ENCODE results near the gene CREBBP.
"Not testable (repeated sequence)": the region's sequence is repeated elsewhere in the genome, so short reads cannot be mapped to it uniquely, and the experiment has no call there.

CREBBP gene

DNA sequence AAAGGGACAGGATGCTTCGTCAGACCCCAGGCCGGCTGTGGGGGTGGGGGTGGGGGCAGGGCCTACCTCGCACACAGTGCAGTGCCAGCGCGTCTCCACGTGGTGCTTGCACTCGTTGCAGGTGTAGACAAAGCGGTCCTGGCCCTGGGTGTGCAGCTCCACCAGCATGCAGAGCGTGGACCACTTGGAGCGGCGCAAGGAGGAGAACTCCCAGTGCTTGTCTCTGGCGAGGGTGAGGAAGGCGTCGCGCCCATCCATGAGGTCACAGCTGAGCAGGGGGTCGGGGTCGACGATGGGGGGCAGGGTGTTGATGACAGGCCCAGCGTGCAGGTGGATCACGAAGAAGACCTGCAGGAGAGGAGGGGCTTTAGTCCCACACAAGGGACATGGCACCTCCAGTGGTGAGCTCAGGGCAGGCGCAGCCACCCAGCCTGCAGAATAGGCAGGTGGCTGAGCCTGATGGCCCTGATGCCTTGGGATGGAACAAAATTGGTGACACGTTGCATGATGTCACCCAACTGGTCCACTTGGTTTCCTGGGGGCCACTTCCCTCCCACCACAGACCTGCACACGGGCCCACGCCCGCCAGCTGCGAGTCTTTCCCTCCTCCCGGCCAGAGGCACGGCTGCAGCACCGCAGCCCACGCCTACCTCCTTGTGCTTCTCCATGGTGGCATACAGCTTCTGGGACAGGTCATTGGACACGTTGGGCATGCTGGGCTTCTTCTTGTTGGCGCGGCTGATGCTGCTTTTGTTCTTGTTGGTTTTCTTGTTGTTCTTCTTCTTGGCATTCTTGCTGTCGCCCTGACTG lies 149.2 kb downstream of the CREBBP start:
- DNase-seq = no peak

DNA sequence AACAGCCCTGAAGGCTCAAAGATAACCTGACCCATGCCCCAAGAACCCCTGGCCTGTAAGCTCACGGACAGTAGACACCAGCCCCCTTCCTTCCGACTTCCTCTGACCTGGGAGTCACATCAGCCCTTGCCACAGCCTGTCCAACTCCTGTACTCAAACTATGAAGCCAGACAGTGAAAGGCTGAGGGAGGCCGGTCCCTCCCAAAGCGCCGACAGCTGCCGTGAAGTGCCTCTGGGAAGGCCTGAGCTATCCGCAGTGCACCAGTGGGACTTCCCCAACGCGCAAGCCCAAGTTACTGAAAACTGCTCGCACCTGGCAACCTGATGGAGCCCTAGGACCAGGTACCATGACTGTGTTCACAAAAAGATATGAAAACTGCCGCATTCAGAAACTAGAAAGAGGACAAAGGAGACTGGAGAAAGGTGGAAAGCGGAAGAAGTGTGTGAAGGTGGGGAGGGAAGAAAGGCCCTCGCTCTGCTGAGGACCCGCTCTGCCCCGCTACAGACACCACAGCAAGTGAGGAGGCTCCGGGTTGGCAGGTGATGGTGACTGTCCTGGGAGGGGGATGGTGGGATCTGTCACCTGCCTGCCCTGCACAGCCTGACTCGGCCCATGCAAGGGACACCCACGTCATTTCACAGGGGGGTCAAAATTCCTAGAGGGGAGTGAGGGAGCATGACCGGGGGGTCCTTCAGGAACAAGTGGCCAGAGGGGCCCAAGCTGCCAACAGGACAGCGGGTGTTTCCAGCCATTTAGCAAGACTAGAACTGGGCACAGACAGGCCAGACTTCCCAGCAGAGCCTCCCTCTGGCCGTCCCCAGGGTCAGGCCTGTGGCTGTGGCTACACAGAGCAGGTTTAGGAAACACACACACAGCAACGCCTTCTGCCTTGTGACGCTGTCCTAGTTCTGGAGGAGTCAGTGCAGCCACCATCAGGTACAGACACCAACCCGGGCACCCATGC lies 150.1 kb downstream of the CREBBP start:
- DNase-seq = no peak

DNA sequence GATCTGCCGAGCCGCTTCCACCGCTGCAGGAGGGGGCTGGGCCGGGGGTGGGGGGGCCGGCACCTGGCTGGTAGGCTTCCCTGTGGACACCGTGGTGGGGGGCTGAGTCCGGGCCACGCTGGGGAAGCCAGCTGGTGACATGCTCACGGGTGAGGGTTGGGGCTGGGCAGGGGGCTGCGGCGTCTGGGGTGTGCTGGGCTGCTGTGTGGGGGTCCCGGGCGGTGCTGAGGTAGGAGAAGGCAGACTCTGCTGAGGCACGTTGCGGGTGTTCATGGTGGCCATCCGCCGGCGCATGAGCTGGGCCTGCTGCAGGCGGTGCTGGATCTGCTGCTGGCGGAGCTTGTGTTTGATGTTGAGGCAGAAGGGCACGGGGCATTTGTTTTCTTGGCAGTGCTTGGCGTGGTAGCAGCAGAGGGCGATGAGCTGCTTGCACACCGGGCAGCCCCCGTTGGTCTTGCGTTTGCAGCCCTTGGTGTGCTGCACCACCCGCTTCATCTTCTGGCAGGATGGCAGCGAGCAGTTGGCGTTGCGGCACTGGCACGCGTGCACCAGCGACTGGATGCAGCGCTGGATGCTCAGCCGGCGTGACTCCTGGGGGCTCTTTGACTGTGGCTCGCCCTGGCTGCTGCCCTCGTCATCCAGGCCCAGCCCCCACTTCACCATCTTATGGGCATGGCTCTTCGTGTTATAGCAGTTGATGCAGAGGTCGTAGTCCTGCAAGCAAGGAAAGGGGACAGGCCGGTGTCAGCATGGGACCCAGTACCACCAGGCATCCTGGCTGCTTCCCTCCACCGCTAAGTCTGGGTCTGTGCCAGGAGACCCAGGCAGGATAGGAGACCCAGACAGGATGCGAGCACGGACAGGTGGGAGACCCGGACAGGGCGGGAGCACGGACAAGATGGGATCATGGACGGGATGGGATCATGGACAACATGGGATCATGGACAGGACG lies 151.1 kb downstream of the CREBBP start:
- DNase-seq = no peak

DNA sequence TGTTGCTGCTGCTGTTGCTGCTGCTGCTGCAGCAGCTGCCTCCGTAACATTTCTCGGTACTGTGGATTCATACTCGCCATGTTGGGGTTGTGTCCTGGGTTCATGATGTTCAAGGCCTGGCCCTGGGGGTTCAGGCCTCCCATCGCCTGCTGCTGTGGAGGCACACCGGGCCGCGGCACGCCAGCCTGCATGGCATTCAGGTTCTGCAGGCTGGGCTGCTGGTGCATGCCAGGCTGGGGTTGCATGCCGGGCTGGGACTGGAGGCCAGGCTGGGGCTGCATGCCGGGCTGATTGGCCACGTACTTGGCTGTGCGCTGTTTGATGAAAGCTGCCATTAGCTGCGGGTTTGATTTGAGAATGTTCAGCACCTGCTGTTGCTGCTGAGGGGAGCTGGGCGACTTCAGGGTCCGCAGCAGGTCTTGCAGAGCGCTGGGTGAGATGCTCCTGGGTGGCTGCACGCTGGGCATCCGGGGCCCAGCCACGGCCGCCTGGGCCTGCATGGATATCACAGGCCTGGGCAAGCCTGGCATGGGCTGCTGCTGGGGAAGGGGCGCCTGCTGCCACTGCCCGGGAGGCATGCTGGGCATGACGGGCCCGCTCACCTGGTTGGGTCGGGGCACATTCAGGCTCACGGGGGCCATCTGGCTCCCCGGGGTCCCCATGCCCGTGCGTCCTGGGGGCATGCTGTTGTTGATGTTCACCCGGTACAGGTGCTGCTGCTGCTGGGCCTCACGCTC lies 151.9 kb downstream of the CREBBP start:
- no peak for DNase-seq

DNA sequence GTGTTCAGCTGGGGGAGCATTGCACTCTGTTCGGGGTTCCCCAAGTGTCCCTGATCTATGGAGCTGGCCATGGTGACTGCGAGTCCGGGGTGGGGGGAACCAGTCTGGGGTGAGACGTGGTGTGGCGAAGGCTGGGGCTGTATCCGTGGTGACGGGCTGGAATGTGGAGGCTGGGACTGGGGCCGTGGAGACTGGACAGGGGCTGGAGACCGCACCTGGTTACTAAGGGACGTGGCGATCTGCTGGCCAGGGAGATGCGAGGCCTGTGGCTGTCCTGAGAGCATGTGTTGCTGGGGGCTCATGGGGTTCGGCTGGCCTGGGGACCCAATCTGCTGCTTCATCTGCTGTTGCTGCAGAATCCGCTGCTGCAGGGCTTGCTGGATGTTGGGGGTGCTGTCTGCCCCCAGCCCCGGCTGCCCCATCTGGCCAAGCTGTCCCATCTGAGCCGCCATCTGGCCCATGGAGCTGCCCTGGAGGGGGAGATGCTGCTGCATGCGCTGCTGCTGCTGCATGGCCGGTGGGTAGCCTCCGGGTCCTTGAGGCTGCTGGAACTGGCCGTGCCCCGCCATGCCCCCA lies 152.6 kb downstream of the CREBBP start:
- DNase-seq = no peak

DNA sequence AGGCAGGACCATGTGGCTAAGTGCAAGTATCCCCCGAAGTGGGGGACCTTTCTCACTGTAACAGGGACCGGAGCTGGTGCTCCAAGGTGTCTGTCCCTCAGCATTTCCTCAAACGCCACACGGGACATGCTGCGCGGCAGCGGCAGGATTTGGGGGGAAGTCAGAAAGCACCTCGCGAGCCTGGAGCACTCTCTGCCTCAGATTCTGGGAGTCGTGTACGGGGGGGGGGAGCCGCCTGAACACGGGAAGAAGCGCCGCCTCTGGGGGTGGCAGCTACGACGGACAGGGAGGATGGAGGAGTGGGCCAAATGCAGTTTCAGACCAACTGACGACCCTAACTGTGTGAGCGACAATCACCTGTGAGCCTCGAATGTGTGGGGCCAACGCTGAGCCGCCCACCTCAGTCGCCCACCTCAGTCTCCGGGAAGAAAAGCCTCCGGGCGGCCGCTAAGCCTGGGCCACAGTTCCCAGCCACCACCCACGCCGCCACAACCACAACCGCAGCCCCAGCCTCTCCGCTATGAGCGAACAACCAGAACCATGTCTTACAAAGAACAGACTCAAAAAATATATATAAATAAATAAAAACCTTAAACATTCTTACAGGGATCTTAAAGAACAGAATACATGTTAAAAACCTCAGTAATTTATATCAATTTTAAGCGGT lies 154.4 kb downstream of the CREBBP start:
- no peak for DNase-seq

DNA sequence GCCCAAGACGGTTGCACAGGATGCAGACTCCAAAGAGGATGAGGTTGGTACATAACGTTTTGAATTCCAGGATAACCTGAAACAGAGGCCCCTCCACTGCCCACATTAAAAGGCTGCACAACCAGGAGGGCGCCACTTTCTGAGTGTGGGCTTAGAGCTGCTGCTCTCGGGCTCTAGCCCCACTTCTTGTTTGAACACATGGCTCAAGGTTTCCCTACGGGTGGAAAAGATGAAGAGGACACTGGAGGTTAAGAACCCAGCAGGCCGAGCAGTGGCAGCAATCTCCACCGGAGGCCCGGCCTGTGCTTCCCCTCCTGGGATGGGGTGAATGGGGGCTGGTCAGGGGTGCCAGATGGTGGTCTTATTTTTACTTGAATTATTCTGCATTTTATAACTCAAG lies 155.2 kb downstream of the CREBBP start:
- no peak for DNase-seq

DNA sequence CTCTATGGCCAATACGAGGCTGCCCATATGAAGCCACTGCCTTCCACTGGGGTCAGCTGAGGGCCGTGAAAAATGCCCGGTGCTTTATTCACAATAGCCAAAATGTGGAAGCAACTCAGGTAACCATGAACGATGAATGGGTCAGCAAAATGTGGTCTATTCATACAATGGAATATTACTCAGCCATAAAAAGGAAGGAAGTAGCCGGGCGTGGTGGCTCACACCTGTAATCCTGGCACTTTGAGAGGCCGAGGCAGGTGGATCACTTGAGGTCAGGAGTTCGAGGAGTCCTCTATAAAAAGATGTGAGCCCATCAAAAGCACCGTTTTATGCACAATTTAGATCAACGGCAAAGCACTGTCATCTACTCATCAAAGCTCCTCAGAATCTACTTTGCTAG lies 158.0 kb downstream of the CREBBP start:
- DNase-seq = no peak

DNA sequence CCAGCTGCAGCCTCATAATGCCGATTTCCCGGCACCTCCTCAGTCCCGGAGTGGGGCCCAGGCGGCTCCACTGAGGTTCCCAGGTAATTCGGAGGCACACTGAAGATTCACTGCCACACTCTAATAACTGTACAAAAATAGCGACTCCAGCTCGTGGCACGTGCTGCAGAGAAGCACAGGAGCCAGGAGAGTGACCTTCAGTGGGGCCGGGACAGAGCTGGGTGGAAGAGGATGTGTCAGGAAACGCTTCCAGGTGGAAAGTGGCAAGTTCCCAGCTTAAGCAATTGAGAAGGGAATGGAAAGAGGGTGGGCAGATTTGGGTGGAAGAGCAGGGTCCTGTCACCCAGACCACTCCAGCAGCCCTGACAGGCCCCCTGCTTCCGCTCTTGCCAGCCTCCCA lies 160.1 kb downstream of the CREBBP start:
- DNase-seq = no peak

DNA sequence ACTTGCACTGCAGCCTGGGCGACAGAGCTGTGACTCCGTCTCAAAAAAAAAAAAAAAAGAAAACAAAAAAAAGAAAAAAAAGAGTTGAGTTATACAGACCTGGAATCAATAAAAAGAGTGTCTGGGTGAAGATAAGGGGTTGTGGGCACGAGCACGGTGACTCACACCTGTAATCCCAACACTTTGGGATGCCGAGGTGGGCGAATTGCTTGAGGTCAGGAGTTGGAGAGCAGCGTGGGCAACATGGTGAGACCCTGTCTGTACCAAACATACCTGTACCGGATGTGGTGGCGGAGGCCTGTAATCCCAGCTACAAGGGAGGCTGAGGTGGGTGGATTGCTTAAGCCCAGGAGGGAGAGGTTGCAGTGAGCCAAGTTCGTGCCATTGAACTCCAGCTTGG lies 161.9 kb downstream of the CREBBP start:
- DNase-seq = no peak

DNA sequence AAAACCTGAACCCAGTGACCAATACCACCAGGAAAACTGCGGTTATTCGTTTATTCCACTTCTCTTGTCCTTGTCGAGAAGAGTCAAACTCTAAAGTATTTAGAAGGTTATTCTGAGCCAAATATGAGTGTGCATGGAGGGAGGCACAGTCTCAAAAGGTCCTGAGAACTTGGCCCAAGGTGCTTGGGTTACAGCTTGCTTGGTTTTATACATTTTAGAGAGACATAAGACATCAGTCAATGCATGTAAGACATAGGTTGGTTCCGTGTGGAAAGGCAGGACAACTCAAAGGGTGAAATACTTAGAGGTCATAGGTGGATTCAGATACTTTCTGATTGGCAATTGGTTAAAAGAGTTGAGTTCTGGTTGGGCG lies 162.5 kb downstream of the CREBBP start:
- no peak for DNase-seq

DNA sequence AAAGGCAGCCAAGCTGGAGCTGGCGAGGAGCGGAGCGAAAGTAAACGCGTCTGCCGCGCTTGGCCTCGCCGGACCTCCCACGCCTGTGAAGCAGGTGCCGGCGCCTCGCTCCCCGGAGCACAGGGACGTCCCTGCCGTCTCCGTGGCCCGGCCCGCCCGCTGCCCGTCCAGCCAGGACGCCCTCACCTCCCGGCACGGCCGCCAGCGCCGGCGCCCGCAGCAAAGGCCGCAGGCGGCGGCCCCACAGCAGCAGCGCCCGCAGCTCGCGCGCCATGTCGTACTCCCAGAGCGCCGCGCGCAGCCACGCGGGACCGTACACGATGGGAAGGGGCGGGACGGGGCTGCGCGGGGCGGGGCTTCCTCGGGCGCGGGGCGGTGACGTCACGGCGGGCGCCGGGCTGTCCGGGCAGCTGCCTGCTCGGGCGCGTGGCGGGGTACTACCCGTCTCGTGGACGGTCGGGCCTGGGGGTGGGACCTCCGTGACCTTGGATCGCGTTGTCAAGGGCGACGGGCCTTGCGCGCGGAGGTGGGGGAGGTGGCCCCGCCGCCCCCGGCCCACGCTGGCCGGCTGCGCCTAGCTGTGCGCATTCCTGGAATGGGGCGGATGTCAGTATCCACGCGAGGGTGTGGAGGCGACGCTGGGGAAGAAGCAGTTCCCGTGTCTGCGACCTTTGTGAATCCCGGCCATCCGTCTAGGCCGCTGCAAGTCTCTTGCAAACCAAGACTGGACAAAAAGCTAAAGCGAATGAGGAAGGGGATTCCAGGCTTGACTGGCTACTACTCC lies 163.1 kb downstream of the CREBBP start, which contains the start of gene TRAP1:
Gene TRAP1 (minus strand): TSS at position 290 of the 784 bp plus-strand sequence. CDS start 16 bp downstream, at position 274.
- peak; percentile 93 for DNase-seq

DNA sequence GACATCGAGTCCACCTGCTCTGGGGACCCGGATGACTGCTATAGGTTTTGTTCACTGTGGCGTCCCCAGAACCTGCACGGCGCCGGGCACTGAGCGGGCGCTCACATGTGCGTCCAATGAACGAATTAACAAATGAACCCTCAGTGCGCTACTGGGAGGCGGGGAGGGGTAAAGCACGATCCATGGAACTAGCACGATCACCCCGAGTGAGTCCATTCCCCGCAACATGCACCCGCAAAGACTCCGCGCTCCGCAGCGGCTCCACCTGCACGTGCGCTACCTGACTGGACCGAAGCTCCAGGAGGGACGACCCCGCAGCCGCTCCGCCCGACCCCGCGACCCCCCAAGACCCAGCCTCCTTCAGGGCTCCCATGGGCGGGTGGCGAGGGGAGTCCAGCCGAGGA lies 163.7 kb downstream of the CREBBP start:
- DNase-seq = peak; percentile 63

DNA sequence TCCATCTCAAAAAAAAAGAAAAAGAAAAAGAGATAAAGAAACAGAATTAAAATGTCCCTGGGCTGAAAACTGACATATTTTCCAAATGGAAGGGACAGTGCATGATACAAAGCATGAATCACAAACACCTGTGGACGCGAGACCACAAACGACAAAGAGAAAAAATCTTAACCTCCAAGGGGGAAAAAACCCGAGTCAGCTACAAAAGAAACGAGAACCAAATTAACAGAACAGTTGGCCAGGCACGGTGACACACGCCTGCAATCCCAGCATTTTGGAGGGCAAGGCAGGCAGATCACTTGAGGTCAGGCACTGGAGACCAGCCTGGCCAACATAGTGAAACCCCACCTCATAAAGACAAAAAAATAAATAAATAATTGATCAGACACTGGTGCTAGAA lies 165.1 kb downstream of the CREBBP start:
- DNase-seq = no peak

DNA sequence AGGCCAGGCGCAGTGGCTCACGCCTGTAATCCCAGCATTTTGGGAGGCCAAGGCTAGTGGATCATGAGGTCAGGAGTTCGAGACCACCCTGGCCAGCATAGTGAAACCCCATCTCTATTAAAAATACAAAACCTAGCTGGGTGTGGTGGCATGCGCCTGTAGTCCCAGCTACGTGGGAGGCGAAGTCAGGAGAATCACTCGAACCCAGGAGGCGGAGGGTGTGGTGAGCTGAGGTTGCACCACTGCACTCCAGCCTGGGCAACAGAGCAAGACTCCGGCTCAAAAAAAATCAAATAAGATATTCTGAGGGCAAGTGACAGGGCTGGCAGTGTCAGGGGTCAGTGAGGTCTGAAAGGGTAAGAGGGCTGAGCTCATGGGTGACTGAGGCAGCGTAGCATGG lies 166.1 kb downstream of the CREBBP start:
- DNase-seq = not testable (repeated sequence)

DNA sequence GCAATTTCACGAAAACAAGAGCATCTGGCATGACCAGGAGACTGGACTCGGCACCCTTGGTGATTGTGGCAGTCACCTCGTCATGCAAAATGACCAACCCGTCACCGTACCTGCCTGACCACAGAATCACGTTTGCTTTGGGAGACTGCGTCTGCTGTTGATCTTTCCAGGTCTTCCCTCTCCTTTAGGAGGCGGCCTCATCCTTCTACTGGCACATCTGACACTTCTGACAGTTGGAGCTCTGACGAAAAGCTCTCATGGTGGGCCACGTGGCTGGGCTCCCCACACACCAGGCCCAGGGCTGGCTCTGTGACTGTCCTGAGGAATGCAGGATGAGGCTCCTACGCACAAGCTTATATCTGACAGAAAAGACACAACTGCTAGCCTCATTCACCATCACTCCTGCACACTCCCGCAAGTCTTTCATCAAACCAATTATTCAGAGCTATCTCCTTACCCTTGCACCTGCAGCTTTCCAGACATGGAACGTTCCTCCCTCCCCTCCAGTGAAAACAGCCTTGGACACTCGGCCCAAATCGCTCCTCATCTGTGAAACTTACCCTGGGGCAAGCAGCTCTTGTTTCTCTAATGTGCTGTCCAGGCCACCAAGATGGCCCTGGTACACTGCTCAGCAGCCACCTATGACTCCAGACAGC lies 166.8 kb downstream of the CREBBP start:
- DNase-seq = no peak

DNA sequence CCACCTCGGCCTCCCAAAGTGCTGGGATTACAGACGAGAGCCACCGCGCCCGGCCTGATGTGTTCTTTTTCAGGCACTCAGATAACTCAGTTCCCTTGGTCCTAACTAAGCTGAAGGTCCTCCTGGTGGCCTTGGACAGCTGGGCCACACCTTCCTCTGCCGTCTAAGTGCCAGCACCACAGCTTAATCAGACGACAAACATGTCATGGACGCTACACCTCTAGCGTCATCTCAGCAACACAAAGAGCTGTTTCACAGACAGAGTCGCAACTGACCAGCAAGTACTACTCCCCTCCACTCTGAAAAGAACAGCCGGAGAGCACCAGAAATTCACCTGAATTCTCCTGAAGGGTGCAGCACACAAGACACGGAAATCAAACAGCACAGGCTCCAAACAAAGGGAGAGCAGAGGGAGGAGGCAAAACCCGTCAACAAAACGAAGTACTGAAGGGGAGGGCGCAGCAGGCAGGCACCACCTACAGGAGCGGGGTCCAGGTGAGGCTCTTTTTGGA lies 167.6 kb downstream of the CREBBP start:
- no peak for DNase-seq

DNA sequence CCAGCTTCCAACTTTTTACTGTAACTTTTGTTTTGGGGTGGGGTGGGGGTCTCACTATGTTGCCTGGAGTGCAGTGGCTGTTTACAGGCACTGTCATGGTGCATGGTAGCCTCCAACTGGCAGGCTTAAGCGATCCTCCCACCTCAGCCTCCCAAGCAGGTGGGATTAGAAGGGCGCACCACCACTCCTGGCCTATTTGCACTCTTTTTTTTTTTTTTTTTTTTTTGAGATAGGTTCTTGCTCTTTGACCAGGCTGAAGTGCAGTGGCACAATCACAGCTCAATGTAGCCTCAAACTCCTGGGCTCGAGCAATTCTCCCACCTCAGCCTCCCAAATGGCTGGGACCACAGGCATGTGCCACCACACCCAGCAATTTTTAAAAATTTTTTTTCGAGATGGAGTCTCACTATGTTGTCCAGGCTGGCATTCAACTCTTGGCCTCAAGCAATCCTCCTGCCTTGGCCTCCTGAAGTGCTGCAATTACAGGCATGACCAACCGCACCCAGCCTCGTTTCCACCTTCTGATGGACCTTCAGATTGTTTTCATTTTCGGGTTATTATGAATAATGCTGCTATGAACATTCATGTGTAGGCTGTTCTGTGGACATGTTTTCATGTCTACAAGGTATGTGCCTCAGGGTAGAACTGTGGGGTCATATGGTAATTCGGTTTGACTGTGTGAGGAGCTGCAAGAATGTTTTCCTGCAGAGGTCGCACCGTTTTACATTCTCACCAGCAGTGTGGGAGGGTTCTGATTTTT lies 174.1 kb downstream of the CREBBP start:
- DNase-seq = no peak

DNA sequence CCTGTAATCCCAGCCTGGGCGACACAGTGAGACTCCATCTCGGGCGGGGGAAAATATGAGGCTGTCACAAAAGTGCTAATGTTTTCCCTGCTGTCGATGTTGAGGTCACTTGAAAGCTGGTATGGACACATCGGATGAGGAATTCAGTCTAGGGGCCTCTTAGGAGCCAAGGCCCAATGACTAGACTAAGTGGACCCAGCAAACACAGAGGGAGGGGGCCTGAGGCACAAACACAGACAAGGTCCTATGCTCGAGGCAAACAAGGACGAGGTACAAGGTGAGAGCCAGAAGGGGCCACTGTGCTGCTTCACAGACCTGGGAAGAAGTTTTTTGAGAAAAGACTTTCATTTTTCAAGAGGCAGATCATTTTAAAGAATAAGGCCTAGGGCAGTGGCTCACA lies 178.4 kb downstream of the CREBBP start:
- no peak for DNase-seq

All from eye (tissue), 1 donor.